Pons (tissue), 1 donor: Measurements from ENCODE around the gene TSPEAR.
"Not testable (repeated sequence)": the region's sequence is repeated elsewhere in the genome, so short reads cannot be mapped to it uniquely, and the experiment has no call there.

Source experiments
- DNase-seq: peaks from one replicate; pipeline ENCODE4 v3.0.0-alpha.2; 2016; ENCODE audit warnings: low spot score

The TSPEAR gene

DNA sequence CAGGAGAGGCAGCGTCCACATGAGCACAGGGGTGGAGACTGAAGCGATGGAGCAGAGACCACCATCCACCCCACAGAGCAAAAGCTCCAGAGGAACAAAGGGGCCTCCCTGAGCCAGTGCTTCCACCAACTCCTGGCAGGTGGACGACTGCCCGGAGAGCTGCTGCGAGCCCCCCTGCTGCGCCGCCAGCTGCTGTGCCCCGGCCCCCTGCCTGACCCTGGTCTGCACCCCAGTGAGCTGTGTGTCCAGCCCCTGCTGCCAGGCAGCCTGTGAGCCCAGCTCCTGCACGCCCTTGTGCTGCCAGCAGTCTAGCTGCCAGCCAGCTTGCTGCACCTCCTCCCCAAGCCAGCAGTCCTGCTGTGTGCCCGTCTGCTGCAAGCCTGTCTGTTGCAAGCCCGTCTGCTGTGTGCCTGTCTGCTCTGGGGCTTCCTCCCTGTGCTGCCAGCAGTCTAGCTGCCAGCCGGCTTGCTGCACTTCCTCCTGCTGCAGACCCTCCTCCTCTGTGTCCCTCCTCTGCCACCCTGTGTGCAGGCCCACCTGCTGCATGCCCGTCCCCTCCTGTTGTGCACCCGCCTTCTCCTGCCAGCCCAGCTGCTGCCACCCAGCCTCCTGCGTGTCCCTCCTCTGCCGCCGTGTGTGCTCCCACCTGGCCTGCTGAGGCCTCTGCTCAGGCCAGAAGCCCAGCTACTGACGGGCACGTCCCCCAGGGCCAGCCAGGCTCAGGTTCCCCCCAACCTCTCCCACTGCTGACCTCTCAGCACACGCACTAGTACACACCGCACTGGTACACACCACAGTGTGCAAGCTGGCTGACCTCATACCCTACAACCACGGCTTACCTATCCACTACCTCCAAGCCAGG, 9.0 kb downstream of the TSPEAR start:
- DNase-seq = no peak

DNA sequence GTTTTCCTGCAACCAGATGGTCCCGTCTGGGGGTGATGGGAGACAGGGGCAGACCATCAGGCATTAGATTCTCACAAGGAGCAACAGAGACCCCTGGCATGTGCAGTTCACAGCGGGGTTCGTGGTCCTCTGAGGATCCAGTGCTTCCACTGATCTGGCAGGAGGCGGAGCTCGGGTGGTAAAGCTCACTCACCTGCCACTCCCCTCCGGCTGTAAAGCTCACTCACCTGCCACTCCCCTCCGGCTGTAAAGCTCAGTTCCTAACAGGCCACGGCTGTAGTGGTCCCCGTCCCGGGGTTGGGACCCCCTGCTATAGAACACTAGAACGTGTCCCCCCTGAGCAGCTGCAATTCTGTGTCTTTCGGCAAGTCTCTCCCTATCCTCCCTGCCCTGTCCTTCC, 9.8 kb downstream of the TSPEAR start:
- DNase-seq = no peak

DNA sequence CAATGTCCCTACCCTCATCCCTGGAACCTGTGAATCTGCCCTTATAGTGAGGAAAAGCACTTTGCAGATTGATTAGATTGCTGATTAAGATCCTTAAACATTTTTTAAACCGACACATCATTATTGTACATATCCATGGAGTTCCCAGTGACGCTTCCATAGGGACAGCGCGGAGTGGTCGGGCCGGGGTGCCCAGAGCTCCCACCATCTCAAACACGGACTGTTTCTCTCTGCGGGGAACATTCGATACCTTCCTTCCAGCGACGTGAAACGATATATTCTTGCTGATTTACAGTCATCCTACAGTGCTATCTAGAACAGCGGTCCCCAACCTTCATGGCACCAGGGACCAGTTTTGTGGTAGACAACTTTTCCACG, 10.4 kb downstream of the TSPEAR start:
- no peak for DNase-seq

DNA sequence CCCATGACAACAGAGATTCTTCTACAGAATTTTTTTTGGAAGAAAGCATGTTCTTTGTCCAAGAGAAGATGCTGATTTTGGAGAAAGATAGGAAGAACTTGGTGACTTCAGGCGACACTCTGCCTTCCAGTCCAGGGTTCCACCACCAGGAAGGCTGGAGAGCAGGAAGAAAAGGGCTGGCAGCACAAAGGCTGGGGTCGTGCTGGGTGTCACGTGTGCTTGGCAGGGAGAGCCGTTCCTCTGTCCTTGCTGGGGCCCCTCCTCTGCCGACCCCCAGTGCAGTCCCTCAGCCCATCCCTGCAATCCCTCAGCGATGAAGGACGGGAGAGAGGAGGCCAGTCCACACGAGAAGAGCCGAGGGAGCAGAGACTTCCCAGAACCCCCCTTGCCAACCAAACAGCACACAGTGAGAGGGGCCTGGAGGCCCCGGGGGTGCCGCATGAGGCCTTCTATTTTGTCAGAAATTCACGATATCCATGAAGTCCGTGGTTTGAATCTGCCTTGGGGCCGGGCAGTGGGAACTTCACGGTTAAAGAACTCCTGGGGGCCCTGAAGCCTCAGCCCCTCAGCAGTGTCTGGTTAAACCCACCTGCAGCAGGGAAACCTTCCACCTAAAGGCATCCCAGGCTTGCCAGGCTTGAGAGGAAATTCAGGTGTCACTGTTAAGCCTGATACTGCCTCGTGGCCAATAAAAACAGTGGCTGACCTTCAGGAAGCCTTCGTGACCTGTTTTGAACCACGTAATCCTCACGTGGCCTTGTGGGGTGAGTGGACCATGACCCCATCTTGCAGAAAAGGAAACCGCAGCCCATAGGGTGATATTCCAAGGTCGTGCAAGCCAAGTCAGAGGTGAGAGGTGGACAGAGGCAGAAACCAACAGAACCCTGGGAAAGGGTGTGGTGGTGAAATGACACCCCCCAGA, 11.0 kb downstream of the TSPEAR start:
- no peak for DNase-seq

DNA sequence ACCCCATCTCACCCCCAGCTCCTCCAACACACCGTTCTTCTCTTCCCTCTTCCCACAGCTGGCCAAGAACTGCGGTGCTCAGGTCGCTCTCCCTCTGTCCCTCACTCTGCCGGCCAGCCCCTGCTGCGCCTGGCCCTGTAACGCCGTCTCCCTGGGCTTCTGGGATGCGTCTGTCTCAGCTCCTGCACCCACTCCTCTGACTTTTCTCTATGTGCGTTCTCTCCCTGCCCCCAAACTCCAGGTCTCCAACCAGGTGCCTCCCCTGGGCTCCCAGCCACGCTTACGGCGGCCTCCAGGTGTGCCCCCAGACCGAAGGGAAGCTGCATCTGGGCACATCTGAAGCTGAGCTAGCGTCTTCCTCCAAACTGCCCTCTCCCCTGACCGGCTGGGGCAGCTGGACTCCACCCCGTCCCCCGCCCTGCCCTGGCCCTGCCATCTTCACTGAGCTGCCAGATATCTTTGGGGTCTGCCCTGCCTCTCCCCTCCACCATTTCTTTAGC, 11.8 kb downstream of the TSPEAR start:
- no peak for DNase-seq

DNA sequence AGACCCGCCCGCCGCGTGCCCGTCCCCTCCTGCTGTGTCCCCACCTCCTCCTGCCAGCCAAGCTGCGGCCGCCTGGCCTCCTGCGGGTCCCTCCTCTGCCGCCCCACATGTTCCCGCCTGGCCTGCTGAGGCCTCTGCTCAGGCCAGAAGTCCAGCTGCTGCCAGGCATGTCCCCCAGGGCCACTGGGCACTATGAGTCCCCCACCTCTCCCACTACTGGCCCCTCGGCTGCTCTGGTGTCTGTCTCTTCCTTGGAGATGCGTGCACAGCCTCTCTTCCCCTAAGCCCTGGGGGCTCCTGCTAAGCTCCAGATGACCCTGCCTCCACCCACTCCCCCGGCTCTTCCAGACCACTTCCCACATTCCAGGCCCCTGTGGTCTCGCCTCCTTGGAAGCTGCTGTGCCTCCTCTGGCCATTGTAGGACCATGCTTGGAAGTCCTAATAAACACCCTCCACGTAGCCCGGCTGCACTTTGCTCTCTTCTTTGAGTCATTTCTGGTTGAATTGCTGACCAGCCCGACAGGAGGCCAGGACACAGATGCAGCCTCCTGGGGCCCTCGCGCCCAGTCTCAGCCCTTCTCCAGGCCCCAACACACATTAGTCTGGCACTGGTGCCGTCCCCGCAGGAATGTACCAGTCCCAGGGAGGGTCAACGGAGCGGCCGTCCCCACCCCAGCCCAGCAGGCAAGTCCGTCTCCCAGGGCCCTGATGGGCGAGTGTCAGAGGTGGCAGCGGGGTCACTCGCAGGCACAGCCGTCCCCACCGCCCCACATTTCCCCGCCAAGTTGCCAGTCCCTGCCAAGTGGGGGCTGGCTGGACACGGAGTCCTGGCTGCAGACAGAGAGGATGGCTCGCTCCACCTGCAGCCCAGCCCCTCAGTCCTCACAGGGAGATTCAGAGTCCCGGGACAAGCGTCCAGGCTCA, 13.3 kb downstream of the TSPEAR start:
- no peak for DNase-seq

DNA sequence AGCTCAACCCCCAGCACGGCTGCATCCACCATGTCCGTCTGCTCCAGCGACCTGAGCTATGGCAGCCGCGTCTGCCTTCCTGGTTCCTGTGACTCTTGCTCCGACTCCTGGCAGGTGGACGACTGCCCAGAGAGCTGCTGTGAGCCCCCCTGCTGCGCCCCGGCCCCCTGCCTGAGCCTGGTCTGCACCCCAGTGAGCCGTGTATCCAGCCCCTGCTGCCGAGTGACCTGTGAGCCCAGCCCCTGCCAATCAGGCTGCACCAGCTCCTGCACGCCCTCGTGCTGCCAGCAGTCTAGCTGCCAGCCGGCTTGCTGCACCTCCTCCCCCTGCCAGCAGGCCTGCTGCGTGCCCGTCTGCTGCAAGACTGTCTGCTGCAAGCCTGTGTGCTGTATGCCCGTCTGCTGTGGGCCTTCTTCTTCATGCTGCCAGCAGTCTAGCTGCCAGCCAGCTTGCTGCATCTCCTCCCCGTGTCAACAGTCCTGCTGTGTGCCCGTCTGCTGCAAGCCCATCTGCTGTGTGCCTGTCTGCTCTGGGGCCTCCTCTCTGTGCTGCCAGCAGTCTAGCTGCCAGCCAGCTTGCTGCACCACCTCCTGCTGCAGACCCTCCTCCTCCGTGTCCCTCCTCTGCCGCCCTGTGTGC, 14.1 kb downstream of the TSPEAR start, which contains the start of gene KRTAP10-12:
TSS of gene KRTAP10-12 (plus strand) at position 1 of the 639 bp plus-strand sequence. CDS start at position 31, 30 bp downstream.
- not testable (repeated sequence) for DNase-seq

DNA sequence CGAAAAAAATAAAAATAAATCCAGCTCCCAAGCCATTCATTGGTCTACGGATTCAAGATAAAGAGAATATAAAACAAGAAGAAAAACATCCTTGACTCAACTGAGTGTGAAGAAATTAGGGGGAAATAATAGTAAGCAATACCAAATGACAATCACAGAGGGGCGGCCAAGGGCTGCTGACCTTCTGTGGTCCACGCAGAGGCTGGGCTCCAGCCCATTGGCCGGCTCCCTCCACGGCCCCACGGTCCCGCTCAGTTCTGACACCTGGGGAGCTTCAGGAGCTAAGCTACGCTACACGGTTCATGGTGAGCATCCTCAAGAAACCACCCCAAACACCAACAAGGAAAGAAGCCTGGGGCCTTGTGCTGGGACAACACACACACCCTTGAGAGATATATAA, 14.8 kb downstream of the TSPEAR start:
- DNase-seq = no peak

DNA sequence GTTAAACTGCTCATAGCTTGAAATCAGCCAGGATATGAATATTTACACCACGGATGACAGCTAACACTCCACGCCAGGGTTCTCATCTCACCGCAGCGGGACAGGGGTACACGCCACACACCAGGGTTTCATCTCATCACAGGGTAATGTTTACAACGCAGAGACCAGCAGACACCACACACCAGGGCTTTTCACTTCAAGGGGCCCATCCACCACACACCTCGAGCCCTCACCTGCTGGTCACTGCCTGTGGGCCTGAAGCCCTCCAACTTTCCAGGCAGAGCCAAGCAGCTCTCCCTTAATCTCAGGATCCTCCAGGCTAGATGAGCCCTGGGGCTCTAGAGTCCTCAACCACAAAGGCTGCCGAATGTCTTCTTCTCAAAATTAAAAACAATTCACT, 15.7 kb downstream of the TSPEAR start:
- DNase-seq = no peak

DNA sequence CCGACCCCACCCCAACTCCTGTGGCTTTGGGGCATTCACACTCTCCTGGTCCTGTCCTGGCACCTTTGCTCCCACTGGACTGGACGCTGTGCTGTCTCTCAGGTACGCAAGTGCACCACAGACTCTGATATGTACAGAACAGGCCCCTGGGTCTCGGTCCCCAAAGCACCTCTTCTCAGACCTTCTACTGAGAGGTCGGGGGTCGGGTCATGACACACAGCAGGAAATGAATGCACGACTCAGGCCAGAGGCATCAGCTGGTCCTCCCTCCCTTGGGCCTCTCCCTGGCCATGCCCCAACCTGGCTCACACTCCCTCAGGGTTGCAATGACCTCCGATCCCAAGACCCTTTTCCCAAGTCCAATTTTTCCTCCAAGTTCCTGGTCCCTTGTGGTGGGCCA, 16.2 kb downstream of the TSPEAR start:
- no peak for DNase-seq

DNA sequence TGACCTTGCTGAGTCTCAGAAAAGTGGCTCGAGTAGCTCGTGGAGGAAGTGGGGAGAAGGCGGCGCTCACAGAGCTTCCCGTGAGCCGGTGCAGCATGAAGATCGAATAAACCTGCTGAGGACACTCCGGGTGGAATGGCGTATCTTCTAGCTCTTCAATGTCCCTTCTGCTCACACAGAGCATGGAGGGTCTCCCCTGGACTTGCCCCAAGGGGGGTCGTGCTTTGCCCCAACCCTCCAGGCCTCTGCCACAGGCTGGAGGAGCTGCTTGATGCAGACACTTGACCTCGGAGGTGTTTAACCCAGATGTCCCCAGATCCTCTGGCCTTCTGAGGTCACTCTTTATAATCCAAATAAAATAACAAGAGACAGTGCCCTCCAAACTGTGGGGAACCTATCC, 16.6 kb downstream of the TSPEAR start:
- no peak for DNase-seq

DNA sequence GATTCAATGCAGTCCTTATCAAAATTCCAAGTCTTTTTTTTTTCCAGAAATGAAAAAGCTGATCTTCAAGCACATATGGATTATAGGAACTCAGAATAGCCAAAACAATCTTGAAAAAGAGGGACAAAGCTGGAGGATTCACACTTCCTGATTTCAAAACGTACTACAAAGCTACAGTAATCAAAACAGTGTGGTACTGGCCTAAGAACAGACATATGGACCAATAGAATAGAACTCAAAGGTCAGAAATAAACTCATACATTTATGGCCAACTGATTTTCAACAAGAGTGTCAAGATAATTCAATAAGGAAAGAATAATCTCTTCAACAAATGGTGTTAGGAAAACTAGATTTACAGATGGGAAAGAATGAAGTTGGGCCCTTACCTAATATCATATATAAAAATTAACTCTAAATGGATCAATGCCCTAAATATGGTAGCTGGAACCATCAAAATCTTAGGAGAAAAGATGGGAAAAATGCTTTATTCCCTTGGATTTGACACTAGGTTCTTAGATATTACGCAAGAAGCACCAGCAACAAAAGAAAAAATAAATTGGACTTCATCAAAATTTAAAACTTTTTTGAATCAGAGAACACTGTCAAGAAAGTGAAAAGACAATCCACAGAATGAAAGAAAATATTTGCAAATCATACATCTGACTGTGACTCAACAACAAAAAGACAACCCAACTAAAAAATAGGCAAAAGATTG, 18.4 kb downstream of the TSPEAR start:
- DNase-seq = no peak

DNA sequence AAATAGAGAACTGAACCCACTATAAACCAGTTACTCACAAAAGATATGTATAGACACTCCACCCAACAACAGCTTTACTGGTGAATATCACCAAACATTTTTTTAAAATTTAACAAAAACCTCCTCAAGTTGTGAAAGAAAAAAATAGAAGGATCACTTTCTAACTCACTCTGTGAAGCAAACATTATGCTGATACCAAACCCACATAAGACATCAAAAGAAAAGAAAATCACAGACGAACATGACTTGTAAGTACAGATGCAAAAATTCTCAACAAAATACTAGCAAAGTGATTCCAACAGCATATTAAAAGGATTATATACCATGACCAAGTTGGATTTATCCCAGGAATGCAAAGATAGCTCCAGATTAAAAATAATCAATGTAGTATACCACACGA, 19.7 kb downstream of the TSPEAR start:
- DNase-seq = no peak

DNA sequence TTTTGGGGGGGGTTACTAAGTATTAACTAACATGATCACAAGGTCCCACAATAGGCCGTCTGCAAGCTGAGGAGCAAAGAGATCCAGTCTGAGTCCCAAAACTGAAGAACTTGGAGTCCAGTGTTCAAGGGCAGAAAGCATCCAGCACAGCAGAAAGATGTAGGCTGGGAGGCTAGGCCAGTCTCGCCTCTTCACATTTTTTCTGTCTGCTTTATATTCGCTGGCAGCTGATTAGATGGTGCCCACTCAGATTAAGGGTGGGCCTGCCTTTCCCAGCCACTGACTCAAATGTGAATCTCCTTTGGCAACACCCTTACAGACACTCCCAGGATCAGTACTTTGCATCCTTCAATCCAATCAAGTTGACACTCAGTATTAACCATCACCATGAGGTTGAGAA, 21.6 kb downstream of the TSPEAR start:
- DNase-seq = not testable (repeated sequence)

DNA sequence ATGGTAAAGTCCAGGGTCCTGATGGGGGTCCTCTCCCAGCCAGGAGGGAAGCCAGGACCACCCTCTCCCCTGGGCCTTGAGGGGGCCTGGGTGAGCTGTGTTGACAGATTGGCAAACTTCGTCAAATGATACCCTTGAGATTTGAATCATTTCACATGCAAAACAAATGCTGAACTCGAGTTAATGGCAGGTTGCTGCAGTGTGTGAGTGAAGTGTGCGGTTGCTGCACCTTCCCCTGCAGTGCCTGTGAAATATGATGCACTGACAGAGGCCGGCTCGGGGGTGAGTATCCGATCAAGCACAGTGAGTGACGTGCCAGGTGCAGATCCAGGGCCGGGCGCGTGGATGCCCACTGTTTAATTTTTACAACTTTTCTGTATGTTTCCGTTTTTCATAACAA, 23.7 kb downstream of the TSPEAR start:
- DNase-seq = no peak

DNA sequence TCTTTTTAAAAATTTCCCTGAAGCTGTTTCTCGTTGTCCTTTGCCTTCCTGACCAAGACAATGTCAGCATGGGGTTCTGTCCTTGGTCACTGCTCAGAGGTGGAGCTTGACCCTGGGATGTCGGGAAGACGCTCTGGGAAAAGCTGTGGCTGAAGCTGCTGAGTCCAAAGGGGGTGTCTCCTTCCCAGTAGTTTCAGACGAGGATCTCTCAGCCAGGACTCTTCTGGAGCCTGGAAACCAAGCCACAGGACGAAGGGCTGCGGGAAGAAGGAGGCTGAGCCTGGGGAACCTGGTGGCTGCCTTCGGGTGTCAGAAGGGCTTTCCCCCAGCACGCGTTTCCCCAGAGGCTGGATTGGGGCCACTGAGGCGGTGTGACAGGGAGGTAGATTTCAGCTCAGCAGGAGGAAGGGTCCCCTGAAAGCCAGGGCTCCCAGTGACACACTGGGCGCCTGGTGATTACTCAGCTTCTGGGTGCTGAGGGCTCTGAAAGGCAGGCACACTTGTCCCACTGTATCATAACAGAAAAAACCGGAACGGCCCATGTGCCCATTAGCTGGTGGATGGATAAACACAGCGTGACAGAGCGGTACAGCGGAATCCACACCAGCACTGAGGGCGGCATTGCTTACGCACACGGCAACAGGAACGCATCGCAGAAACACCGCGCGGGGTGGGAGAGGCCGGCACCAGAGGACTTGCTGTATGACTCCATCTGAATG, 24.4 kb downstream of the TSPEAR start:
- DNase-seq = no peak

DNA sequence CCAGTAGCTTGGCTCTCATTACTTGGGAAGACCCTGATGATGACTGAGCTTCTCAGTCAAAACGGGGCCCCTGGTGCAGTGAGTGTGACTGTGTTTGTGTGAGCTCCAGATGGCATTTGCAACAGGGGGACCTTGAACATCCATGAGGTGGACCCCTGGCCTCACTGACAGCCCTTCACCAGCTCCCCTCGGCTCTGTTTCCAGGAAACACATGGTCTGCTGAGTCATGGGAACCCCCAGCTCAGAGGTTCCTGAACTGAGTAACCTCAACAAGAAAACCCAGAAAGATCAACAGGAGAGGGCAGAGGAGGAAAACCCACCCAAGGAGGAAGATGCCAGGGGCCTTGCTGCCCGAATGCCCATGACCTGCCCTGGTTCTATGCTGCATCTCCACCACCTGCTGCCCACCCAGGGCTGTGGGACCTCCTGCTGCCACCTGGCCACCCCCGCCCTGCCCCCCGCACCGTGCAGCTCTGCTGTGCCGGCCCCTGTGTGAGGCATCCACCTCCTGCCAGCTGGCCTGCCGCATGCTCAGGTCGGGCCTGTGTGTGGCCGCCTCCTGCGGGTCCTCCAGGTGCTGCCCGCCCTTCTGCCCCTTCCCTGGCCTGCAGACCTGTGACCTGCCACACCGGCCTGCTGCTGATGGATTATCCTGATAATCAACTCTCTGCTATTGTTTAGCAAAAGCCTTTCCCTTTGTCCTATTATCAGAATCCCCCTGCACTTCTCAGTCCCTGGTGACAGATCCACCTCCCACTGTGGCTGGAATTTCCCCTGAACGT, 25.2 kb downstream of the TSPEAR start:
- no peak for DNase-seq

DNA sequence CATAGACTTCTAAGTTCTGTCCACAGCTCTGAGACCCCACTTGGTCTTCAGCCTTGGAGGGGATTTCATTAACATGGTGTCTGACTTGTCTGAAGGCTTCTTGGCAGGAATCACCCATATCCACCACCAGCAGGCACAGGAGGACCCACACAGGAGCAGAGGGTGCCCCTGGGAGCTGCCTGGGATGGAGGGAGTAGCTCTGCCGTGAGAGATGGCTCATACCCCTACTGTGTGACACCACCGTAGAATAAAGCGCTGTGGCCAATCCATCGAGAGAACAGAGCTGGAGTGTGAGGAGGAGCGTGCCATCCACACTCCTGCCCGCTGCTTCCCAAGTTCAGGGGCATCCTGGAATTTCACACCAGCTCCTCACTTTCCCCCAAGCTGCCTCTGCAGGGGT, 26.3 kb downstream of the TSPEAR start:
- DNase-seq = not testable (repeated sequence)

DNA sequence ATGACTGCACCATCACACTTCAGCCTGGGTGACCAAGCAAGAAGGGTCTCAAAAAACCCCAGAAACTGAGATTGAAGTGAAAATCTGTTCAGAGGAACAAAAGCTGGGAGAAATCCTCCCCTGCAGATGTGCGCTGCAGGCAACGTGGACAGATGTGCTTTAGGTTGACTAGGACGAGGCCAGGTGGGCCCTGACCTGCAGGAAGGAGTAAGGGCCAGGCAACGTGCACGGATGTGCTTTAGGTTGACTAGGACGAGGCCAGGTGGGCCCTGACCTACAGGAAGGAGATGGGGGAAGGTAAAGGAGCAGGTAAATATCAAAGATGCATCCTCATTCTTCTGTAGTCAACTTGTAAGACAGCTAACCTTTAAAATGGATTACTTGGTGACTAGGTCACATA, 26.9 kb downstream of the TSPEAR start:
- no peak for DNase-seq
